Caco-2 (cell line): ENCODE data around the gene GIMAP2. TPM values are rescaled to one million over a fixed set of nuclear protein-coding genes. Genes with fewer than 3 reads are reported as not detected.
"Not testable (repeated sequence)": the region's sequence is repeated elsewhere in the genome, so short reads cannot be mapped to it uniquely, and the experiment has no call there.

ENCODE experiments used
- BruUV-seq: library from RNA; stranded (reverse); fragments of 400-500 nt; replicated peaks from 2 replicates; lab custom pipeline; 2021; lab: Mats Ljungman, UMichigan
- CTCF ChIA-PET: fragments of 300-600 bp; sonication (Branson Sonifier 250); formaldehyde crosslinking; loops from one replicate; lab custom pipeline; 2022; ENCODE audit warnings: antibody characterized with exemption; lab: Charles Lee
- POLR2A ChIA-PET: fragments of 300-600 bp; sonication (Branson Sonifier 250); formaldehyde crosslinking; loops from one replicate; lab custom pipeline; 2022; ENCODE audit warnings: antibody characterized with exemption; lab: Charles Lee
- DNase-seq, 2 experiments: peaks; one replicate each; pipeline versions ENCODE4 v3.0.0 to v3.0.0-alpha.2; 2020 to 2022
- H3K27me3 ChIP-seq: replicated peaks from 2 replicates; pipeline ENCODE4 v1.6.0; 2011; ENCODE audit warnings: low read length; ENCODE audit not compliant: control insufficient read depth, insufficient read depth
- H3K36me3 ChIP-seq: 2 replicates; pipeline ENCODE4 v1.5.1; 2011; ENCODE audit warnings: low read length; ENCODE audit not compliant: control insufficient read depth, insufficient read depth
- H3K4me1 ChIP-seq: fragments of 250-450 bp; sonication (Bioruptor Pico); 2 replicates; pipeline ENCODE4 v1.5.1; 2020; ENCODE audit warnings: mild to moderate bottlenecking
- H3K4me3 ChIP-seq: 2 replicates; pipeline ENCODE4 v1.5.1; 2011; ENCODE audit warnings: low read depth, mild to moderate bottlenecking, control low read depth, low read length
- H3K9me3 ChIP-seq: fragments of 250-450 bp; sonication (Bioruptor Pico); 2 replicates; pipeline ENCODE4 v1.5.1; 2020; ENCODE audit warnings: mild to moderate bottlenecking, moderate library complexity
- H3K27ac Mint-ChIP-seq: one replicate; pipeline ENCODE4 v1.8.0; 2022; ENCODE audit warnings: mixed read lengths; ENCODE audit not compliant: unreplicated experiment
- H3K27me3 Mint-ChIP-seq: one replicate; pipeline ENCODE4 v1.8.0; 2022; ENCODE audit warnings: mixed read lengths; ENCODE audit not compliant: insufficient read depth, unreplicated experiment
- H3K36me3 Mint-ChIP-seq: one replicate; pipeline ENCODE4 v1.8.0; 2022; ENCODE audit warnings: mild to moderate bottlenecking, mixed read lengths; ENCODE audit not compliant: insufficient read depth, unreplicated experiment
- H3K4me1 Mint-ChIP-seq: one replicate; pipeline ENCODE4 v1.8.0; 2022; ENCODE audit warnings: low read depth, mixed read lengths; ENCODE audit not compliant: unreplicated experiment
- H3K4me3 Mint-ChIP-seq: one replicate; pipeline ENCODE4 v1.8.0; 2022; ENCODE audit warnings: mild to moderate bottlenecking, moderate library complexity, mixed read lengths; ENCODE audit not compliant: unreplicated experiment
- H3K9me3 Mint-ChIP-seq: one replicate; pipeline ENCODE4 v1.8.0; 2022; ENCODE audit warnings: mixed read lengths; ENCODE audit not compliant: unreplicated experiment
- CTCF ChIP-seq, 2 experiments: fragments of 200-600 bp in 1 of 2; IDR thresholded peaks; 1 replicate in 1 of 2; 2 replicates in 1 of 2; pipeline versions ENCODE4 v1.5.1 to v1.8.0; 2011 to 2022; ENCODE audit warnings: antibody characterized with exemption in 1 of 2, control low read depth in 1 of 2, inconsistent platforms in 1 of 2, low read depth in 1 of 2, low read length in 1 of 2, mild to moderate bottlenecking in 1 of 2, moderate library complexity in 1 of 2; ENCODE audit not compliant: insufficient read depth in 1 of 2, severe bottlenecking in 1 of 2, unreplicated experiment in 1 of 2
- intact Hi-C: fragments of 100-400 bp; cut with micrococcal nuclease; formaldehyde crosslinking; loops from one replicate; pipeline ENCODE4 v1.10.0; 2022; ENCODE audit not compliant: unreplicated experiment
- total RNA-seq: library from RNA; stranded (reverse); gene quantifications from 2 replicates; pipeline ENCODE4 v1.2.3, GENCODE V29; 2022

GIMAP2 gene
- total RNA-seq, 1 experiment from 2014 or later = not detected

GRCh38 chr7:150660939-150661613 is 24.4 kb upstream of the GIMAP2 start:
- DNase-seq = no peak
- no peaks in the 10 kb centered on the region for H3K4me1 Mint-ChIP-seq
- no peak overlapping the region for H3K27ac Mint-ChIP-seq
- ChIA-PET POLR2A (no interaction called here), CTCF (no interaction called here)
- no peaks in the 10 kb centered on the region for H3K27me3 ChIP-seq
- H3K36me3 Mint-ChIP-seq = no peaks in the 10 kb centered on the region
- TF ChIP-seq CTCF (IDR thresholded peaks at IDR 0.05; ENCODE audit: insufficient read depth in 1 of 2, low read depth in 1 of 2, low read length in 1 of 2, severe bottlenecking in 1 of 2, unreplicated experiment in 1 of 2) = no peak
- no peak overlapping the region for H3K4me3 ChIP-seq
- intact Hi-C loops = no loop called here
- no peaks in the 10 kb centered on the region for H3K9me3 ChIP-seq
- H3K9me3 Mint-ChIP-seq = no peaks in the 10 kb centered on the region
- H3K4me3 Mint-ChIP-seq = no peak overlapping the region
- no peaks in the 10 kb centered on the region for H3K36me3 ChIP-seq
- BruUV-seq = no TSS peak
- H3K4me1 ChIP-seq = no peaks in the 10 kb centered on the region
- H3K27me3 Mint-ChIP-seq = peaks cover 5% of the 10 kb centered on the region

GRCh38 chr7:150662821-150663220 is 22.7 kb upstream of the GIMAP2 start:
- H3K4me3 ChIP-seq, intact Hi-C loops, H3K27me3 ChIP-seq, CTCF ChIA-PET, DNase-seq, H3K4me3 Mint-ChIP-seq, H3K4me1 Mint-ChIP-seq, H3K9me3 Mint-ChIP-seq, BruUV-seq, H3K36me3 ChIP-seq, POLR2A ChIA-PET, H3K27me3 Mint-ChIP-seq, H3K4me1 ChIP-seq, H3K36me3 Mint-ChIP-seq, H3K9me3 ChIP-seq, H3K27ac Mint-ChIP-seq: not testable (repeated sequence)

DNA sequence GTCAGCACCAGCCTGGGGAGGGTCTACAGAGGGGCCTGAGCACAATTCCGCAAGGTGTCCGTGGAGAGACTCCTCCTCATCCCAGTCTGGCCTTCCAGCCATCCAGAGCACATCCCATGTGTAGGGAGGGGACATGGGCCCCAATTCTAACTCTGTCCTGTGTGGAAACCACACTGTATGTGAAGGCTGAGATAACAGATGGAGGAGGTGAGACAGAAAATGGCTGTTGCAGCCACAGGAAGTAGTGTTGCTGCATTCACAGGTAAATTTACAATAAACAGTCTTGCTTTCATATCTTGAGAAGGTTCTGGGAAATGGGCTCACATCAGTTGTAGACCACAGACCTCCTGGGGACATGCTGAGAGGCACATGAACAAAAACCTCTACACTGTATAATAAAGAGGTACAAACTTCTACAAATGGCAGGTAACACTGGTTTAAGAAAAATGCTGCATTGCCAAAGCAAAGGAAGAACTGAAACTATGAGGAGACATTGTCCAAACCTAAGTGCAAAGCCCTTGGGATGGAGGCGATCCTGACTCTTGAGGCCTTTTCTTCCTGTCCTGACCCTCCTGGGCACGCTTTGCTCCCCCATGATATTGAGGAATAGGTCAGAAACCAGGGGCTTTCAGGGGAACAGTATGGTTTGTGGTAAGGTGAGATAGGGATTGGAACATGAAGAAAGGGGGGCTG is 21.6 kb upstream of the GIMAP2 start:
- no peak overlapping the region for H3K4me3 ChIP-seq
- intact Hi-C loops = no loop called here
- Mint-ChIP-seq H3K4me3 (no peak overlapping the region), H3K4me1 (no peaks in the 10 kb centered on the region), H3K9me3 (peaks cover 4% of the 10 kb centered on the region), H3K27ac (no peak overlapping the region), H3K27me3 (peaks cover 8% of the 10 kb centered on the region), H3K36me3 (no peaks in the 10 kb centered on the region)
- no peak for DNase-seq
- H3K36me3 ChIP-seq = no peaks in the 10 kb centered on the region
- CTCF ChIA-PET = no interaction called here
- H3K9me3 ChIP-seq = peaks cover 2% of the 10 kb centered on the region
- H3K4me1 ChIP-seq = no peaks in the 10 kb centered on the region
- TF ChIP-seq CTCF (IDR thresholded peaks at IDR 0.05; ENCODE audit: insufficient read depth in 1 of 2, low read depth in 1 of 2, low read length in 1 of 2, severe bottlenecking in 1 of 2, unreplicated experiment in 1 of 2) = no peak
- POLR2A ChIA-PET = no interaction called here
- H3K27me3 ChIP-seq = no peaks in the 10 kb centered on the region
- BruUV-seq = no TSS peak
